ENCODE results near the gene SEMA3A.

Gene SEMA3A

DNA sequence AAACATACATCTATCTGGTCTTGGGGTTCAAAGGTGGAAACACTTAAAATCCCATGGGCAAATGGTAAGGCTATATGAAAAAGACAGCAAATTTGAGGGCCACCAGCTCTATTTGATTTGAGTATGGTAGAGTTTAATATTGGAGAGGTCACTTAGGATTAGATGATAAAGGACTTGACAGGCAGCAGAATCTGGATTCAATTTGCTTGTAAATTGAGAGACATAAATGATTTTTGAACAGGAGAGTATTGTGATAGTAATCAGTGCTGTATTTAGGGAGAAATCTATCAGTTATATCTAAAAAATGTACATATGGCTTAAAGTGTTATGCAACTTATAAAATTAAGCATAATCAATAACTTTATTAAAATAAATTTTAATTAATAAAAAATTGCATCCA, 155.2 kb downstream of the SEMA3A start:
- TF ChIP-seq CSDC2 (CRISPR knock-in tag; IDR thresholded peaks at IDR 0.05) (no peak), PPARA (CRISPR knock-in tag; IDR thresholded peaks at IDR 0.05; ENCODE audit: borderline replicate concordance) (no peak), TCF4 (CRISPR knock-in tag; IDR thresholded peaks at IDR 0.05; ENCODE audit: borderline replicate concordance) (0 out of 2 replicates have a peak, but pooled peaks have one; percentile 36)
- no peak for ATAC-seq

DNA sequence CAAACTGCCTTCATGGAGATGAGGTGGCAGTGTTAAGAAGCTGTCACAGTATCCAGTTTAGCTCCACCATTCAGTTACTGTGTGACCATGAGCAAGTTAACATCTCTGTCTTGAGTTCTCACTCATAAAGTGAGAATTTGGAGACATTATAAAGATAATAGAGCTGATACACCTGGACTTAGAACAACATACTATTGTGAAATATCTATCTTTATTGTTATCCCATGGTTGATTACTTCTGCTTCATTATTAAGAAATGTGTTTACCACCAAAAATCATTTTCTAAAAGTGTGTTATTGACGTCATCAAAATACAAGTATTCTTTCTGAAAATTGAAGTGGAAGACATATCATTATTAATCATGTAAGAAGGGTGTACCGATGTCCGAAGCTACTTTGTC, 166.9 kb downstream of the SEMA3A start:
- no peak for TF ChIP-seq GLIS3 (CRISPR knock-in tag; IDR thresholded peaks at IDR 0.05)
- no peak for TF ChIP-seq PPARA (CRISPR knock-in tag; IDR thresholded peaks at IDR 0.05; ENCODE audit: borderline replicate concordance)
- TF ChIP-seq TCF4 (CRISPR knock-in tag; IDR thresholded peaks at IDR 0.05; ENCODE audit: borderline replicate concordance), result no peak
- no peak for ATAC-seq

GRCh38 chr7:84025332-84025927, 169.2 kb downstream of the SEMA3A start:
- peak; percentile 95 for ATAC-seq
- TF ChIP-seq CSDC2 (CRISPR knock-in tag; IDR thresholded peaks at IDR 0.05), result peak; percentile 93
- peak; percentile 82 for TF ChIP-seq CSRNP3 (CRISPR knock-in tag; IDR thresholded peaks at IDR 0.05)
- TF ChIP-seq BACH2 (CRISPR knock-in tag; IDR thresholded peaks at IDR 0.05; ENCODE audit: borderline replicate concordance), result no peak
- no peak for TF ChIP-seq ZNF565 (CRISPR knock-in tag; conservative IDR thresholded peaks at IDR 0.05; ENCODE audit: low read depth)
- no peak; the same call in 1 of the 2 replicates for TF ChIP-seq TCF4 (CRISPR knock-in tag; IDR thresholded peaks at IDR 0.05; ENCODE audit: borderline replicate concordance)
- TF ChIP-seq SNAI2 (CRISPR knock-in tag; IDR thresholded peaks at IDR 0.05), result peak; percentile 66; the same call in 1 of the 2 replicates
- TF ChIP-seq TOX (CRISPR knock-in tag; IDR thresholded peaks at IDR 0.05; ENCODE audit: borderline replicate concordance), result peak; percentile 75; the same call in 1 of the 2 replicates
- TF ChIP-seq PATZ1 (CRISPR knock-in tag; IDR thresholded peaks at IDR 0.05; ENCODE audit: borderline replicate concordance), result peak; percentile 82
- no peak for TF ChIP-seq OSR1 (CRISPR knock-in tag; IDR thresholded peaks at IDR 0.05)
- TF ChIP-seq, protein P1, sequence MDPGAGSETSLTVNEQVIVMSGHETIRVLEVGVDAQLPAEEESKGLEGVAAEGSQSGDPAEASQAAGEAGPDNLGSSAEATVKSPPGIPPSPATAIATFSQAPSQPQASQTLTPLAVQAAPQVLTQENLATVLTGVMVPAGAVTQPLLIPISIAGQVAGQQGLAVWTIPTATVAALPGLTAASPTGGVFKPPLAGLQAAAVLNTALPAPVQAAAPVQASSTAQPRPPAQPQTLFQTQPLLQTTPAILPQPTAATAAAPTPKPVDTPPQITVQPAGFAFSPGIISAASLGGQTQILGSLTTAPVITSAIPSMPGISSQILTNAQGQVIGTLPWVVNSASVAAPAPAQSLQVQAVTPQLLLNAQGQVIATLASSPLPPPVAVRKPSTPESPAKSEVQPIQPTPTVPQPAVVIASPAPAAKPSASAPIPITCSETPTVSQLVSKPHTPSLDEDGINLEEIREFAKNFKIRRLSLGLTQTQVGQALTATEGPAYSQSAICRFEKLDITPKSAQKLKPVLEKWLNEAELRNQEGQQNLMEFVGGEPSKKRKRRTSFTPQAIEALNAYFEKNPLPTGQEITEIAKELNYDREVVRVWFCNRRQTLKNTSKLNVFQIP (CRISPR knock-in tag; IDR thresholded peaks at IDR 0.05; ENCODE audit: borderline replicate concordance, low read depth), result 0 out of 2 replicates have a peak, but pooled peaks have one; percentile 88
- TF ChIP-seq, protein P2, sequence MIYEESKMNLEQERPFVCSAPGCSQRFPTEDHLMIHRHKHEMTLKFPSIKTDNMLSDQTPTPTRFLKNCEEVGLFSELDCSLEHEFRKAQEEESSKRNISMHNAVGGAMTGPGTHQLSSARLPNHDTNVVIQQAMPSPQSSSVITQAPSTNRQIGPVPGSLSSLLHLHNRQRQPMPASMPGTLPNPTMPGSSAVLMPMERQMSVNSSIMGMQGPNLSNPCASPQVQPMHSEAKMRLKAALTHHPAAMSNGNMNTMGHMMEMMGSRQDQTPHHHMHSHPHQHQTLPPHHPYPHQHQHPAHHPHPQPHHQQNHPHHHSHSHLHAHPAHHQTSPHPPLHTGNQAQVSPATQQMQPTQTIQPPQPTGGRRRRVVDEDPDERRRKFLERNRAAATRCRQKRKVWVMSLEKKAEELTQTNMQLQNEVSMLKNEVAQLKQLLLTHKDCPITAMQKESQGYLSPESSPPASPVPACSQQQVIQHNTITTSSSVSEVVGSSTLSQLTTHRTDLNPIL (CRISPR knock-in tag; IDR thresholded peaks at IDR 0.05; ENCODE audit: low read depth), result peak; percentile 98
- peak; percentile 68; the same call in 1 of the 2 replicates for TF ChIP-seq ZC3H10 (CRISPR knock-in tag; IDR thresholded peaks at IDR 0.05)
- peak; percentile 98 for TF ChIP-seq ISL1 (CRISPR knock-in tag; IDR thresholded peaks at IDR 0.05)
- TF ChIP-seq RARB (CRISPR knock-in tag; IDR thresholded peaks at IDR 0.05), result peak; percentile 80

DNA sequence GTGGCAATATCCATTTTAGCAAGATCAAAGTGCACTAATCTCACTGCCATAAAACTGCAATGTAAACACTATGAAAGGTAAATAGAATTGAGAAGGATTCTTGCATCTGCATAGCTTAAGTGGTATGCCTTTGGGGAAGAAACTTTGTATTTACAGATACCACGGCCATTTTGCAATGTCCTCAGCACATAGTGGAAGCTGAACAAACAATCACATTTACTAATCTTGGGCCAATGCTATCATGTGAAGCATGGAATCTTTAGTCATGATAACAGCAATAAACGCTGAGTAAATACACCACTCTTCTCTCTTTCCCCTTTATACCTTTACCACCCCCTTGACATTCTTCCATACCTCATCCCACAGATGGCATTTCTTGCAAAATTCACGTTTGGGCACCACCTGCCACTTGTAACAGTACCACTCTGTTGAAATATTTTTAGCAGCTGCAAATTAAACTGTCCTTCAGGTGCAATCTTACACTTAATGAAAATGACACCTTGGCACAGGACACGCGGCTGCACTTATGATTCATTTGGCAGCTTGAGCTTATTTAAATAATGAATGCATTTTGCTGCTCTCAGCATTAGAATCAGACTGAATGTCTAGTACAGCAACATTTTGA, 171.8 kb downstream of the SEMA3A start:
- ATAC-seq, result no peak

More for the DNA sequence above, 171.8 kb downstream of the SEMA3A start:
- TF ChIP-seq ISL1 (CRISPR knock-in tag; IDR thresholded peaks at IDR 0.05), result peak; percentile 36; the same call in 1 of the 2 replicates
- no peak for TF ChIP-seq ZNF565 (CRISPR knock-in tag; conservative IDR thresholded peaks at IDR 0.05; ENCODE audit: low read depth)
- TF ChIP-seq, protein P3, sequence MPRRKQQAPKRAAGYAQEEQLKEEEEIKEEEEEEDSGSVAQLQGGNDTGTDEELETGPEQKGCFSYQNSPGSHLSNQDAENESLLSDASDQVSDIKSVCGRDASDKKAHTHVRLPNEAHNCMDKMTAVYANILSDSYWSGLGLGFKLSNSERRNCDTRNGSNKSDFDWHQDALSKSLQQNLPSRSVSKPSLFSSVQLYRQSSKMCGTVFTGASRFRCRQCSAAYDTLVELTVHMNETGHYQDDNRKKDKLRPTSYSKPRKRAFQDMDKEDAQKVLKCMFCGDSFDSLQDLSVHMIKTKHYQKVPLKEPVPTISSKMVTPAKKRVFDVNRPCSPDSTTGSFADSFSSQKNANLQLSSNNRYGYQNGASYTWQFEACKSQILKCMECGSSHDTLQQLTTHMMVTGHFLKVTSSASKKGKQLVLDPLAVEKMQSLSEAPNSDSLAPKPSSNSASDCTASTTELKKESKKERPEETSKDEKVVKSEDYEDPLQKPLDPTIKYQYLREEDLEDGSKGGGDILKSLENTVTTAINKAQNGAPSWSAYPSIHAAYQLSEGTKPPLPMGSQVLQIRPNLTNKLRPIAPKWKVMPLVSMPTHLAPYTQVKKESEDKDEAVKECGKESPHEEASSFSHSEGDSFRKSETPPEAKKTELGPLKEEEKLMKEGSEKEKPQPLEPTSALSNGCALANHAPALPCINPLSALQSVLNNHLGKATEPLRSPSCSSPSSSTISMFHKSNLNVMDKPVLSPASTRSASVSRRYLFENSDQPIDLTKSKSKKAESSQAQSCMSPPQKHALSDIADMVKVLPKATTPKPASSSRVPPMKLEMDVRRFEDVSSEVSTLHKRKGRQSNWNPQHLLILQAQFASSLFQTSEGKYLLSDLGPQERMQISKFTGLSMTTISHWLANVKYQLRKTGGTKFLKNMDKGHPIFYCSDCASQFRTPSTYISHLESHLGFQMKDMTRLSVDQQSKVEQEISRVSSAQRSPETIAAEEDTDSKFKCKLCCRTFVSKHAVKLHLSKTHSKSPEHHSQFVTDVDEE (CRISPR knock-in tag; IDR thresholded peaks at IDR 0.05), result no peak
